Astrocyte (in vitro differentiated cells and primary cell): ENCODE data around the gene BARX2.

Experiments used
- CTCF ChIP-seq: IDR thresholded peaks from 2 replicates; pipeline ENCODE4 v1.5.1; 2011; ENCODE audit warnings: low read depth, mild to moderate bottlenecking, inconsistent platforms, low read length, moderate library complexity; ENCODE audit not compliant: insufficient read depth
- EZH2 ChIP-seq: IDR thresholded peaks from 2 replicates; pipeline ENCODE4 v1.6.1; 2012; ENCODE audit warnings: mild to moderate bottlenecking, low read length, inconsistent platforms; ENCODE audit not compliant: insufficient read depth

DNA sequence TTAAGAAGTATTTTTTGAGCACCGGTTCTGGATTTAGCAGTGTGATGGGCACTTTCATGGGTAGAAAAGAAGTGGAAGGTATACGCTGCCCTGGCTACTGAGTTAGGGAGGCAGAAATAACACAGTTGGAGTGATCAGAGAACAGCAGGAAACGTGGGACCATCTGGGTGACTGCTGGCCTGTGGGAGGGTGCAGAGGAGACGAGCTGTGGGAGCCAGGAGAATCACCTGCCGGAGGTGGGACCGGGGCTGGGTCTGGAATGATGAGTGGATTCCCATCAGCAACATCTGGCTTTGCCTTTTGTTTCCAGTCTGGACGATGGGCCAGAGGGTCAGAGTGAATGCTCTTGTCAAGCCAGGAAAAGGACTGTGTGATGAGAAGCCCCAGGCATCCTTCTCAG, 66.5 kb downstream of the BARX2 start:
- TF ChIP-seq CTCF: no peak
- no peak for TF ChIP-seq EZH2
